ENCODE measurements around the gene PRSS53.
"Not testable (repeated sequence)": the region's sequence is repeated elsewhere in the genome, so short reads cannot be mapped to it uniquely, and the experiment has no call there.

The PRSS53 gene

DNA sequence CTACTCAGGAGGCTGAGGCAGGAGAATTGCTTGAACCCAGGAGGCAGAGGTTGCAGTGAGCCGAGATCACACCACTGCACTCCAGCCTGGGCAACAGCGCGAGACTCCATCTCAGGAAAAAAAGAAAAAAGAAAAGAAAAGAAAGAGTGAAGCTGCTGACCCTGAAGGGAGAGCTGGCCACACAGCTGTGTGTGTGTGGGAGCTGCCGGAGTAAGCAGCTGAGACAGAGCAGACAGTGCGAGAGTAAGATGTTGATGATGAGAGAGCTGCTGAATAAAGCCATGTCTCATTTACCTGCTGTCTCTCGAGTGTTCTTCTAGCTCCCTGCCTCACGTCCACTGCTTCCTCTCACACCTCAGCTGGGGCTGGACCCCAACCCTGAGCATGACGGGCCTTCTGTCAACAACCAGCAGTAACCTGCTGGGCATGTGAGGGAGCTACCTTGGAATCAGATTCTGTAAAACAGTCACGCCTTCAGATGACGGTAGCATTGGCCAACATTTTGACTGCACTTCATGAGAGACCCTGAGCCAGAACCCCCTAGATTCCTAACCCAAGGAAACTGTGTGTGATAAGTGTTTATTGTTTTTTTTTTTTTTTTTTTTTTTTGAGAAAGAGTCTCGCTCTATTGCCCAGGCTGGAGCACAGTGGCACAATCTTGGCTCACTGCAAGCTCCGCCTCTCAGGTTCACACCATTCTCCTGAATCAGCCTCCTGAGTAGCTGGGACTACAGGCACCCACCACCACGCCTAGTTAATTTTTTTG is 12.3 kb upstream of the PRSS53 start:
- H3K4me3 ChIP-seq (ENCODE audit: low read length); DNase-seq (ENCODE audit: low read depth, low spot score): not testable (repeated sequence)

DNA sequence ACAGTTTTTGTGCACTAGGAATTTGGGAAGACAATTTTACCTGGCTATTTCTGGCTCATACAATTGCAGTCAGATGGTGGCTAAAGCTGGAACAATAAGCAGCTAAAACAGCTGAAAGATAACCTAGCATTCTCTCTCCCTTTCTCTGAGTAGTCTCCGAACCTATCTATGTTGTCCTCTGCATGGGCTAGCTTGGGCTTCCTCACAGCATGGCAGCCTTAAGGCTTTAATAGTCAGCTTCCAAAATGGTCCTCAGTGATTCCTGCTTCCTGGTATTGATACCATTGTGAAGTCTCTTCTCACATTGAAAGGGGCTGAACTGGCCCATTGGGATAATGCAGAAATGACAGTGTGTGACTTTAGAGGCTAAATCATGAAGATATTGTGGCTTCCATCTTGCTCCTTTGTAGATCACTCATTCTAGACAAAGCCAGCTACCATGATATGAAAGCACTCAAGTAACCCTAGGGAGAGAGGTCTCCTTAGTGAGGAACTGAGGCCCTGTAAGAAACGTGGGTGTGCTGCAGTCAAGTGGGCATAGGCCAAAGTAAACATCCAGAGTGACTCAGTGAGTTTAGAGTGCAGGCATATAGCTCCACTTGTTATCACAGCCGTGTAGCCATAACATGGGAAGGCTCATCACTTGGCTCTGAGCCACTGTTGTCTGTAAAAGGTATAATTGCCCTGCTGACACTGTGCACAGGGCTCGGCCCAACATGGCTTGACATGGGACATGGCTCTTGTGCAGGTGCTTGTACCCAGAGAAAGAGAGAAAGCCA is 11.3 kb upstream of the PRSS53 start:
- H3K4me3 ChIP-seq (ENCODE audit: low read length), result no peak overlapping the region
- DNase-seq (ENCODE audit: low read depth, low spot score), result no peak

DNA sequence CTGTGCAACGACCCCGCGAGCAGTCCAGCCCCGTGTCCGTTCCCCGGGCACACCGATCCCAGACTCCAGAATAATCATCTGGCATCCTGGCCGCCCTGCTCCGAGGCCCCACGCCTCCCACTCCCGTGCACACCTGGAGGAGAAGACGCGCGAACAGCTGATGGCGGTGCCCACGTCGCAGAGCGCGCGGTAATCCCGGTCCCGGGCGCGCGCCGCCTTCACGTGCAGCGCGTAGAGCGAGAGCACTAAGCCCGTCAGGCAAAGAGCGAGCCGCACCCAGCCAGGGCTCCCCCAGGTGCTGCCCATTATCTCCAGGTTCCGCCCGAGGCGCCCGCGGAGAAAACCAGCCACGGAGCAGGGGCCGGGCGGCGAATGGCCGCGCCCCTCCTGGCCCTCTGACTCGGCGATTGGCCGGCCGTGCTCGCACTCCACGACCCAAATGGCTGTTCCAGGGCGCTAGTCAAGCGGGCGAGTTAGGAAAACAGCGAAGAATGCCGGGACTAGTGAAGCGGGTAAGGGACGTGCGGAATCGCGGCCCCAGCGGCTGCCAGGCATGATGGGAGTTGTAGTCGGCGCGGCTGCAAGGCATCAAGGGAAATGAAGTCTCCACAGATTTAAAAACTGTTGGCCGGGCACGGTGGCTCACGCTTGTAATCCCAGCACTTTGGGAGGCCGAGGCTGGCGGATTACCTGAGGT is 5.8 kb upstream of the PRSS53 start, which contains the start of gene VKORC1:
VKORC1 (minus strand) TSS at position 374 of the 697 bp plus-strand sequence; CDS start at position 306, 68 bp downstream.
- peak; percentile 89 for DNase-seq (ENCODE audit: low read depth, low spot score)
- peak within 1 kb of the TSS; percentile 92 for H3K4me3 ChIP-seq (ENCODE audit: low read length)

DNA sequence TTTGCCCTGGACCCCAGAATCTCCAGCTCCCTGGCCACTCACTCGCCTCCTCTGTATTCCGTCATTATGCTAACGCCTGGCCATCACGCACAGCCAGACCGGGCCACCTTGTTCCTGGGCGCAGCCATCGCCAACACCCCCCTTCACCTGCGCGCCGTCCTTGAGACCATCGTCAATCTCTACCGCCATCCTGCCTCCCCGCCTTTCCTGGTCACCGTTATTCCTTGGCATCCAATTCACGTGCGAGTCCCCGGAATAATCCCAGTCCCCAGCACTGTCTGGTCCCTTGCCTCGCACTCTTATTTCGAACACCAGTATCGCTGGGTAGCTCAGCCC is 5.3 kb upstream of the PRSS53 start:
- peak overlapping the region; percentile 92 for H3K4me3 ChIP-seq (ENCODE audit: low read length)
- DNase-seq (ENCODE audit: low read depth, low spot score), result no peak

DNA sequence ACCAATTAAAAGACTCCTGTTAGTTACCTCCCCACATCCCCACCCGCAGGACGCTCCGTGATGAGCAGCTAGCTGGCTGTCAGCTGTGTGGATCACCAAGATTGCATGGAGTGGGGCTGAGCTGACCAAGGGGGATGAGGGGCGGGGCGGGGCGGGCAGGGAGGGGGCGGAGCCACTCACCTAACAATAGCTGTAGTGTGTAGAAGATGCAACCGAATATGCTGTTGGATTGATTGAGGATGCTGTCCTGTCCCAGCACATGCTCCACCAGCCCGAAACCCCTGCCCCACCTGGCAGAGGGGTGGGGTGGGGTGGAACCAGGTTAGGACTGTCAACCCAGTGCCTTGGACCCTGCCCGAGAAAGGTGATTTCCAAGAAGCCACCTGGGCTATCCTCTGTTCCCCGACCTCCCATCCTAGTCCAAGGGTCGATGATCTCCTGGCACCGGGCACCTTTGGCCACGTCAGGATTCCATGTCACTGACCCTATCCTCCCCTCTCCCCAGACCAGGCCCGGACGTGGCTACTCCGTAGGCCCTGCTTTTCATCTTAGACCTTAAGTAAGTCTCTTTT is 4.5 kb upstream of the PRSS53 start:
- no peak for DNase-seq (ENCODE audit: low read depth, low spot score)
- H3K4me3 ChIP-seq (ENCODE audit: low read length), result peak overlapping the region; percentile 21

DNA sequence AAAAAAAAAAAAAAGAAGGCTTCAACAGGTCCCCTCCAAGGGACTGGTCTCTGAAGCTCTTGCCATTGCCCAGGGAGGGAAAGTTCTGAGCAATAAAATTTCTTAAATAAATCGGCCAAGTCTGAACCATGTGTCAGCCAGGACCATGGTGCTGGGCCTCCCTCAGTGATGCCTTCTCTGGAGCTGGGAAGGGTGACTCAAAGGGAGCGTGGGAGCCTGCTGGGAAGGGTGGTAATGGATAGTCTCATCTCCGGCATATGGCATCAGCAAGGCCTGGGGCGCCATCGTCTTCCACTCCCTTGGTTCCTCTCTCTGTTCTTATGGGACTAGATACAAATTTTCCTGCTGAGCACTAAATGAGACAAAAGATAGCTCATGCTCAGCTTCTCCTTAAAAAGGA is 3.6 kb upstream of the PRSS53 start:
- H3K4me3 ChIP-seq (ENCODE audit: low read length), result no peak overlapping the region
- no peak for DNase-seq (ENCODE audit: low read depth, low spot score)

DNA sequence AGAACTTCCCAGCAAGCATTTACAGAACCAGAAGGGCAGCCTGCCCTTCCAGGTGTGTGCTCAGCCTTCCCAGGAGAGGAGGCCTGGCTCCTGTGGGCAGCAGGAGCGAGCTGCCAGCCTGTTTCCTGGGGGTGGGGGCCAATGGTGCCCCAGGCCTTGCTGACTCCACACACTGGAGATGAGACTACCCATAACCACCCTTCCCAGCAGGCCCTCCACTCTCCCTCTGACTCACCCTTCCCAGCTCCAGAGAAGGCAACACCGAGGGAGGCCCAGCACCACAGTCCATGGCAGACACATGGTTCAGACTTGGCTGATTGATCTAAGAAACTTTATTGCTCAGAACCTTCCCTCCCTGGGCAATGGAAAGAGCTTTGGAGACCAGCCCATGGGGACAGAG is 1.8 kb upstream of the PRSS53 start:
- H3K4me3 ChIP-seq (ENCODE audit: low read length), result no peak overlapping the region
- no peak for DNase-seq (ENCODE audit: low read depth, low spot score)

DNA sequence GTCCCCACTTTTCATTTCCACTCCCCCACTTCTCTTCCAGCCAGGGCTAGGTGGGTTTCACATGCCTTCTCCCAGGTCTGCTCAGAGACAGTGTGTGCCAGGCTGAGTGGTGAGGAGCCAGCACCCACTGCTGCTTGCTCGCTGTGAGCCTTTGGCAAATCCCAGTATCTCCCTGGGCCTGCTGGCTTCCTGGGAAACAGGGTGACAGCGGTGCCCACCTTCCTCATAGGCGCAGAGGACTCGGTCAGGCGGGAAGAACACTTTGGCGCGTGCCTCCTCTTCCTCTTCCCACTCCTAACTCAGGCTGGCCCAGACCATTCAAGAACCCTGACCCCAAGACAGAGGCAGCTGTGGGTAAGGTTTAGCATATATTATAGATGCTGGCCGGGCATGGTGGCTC is 456 bp upstream of the PRSS53 start:
- H3K4me3 ChIP-seq (ENCODE audit: low read length), result no peak overlapping the region
- DNase-seq (ENCODE audit: low read depth, low spot score), result no peak

DNA sequence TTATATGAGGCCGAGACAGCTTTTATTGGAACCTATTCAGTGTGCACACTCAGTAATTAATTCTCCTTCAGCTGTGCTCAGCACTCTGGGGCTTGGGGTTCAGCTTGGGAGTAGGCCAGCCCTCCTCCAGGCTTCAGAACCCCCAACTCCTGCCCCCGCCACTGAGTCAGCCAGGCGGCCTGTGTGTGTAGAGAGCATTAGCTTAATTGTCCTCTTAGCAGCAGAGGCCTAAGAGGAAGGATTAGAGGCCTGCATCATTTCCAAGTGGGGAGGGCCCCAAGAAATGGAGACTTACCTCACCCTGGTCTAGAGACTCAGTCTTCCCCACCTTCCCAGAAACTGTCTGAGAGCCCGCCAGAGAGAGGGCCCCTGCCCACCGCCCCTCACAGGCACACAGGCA is 772 bp downstream of the PRSS53 start:
- H3K4me3 ChIP-seq (ENCODE audit: low read length), result no peak overlapping the region
- no peak for DNase-seq (ENCODE audit: low read depth, low spot score)

DNA sequence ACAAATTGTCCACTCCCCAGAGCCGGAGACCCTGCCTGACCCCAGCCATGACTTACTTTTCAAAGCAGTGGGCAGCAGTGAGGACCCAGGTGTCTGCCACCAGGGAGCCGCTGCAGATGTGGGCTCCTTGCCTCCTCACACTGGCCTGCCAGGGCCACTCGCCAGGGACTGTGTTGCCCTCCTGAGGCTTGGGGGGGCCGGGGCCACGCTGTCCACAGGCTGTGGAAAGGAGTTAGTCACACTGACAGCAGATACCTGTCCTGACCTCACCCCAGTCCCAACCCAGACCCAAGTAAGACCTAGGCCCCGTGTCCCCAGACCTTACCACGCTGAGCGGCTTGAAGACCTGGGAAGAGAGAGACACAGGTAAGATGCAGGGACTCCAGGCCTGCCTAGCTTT is 1.3 kb downstream of the PRSS53 start:
- H3K4me3 ChIP-seq (ENCODE audit: low read length), result no peak overlapping the region

DNA sequence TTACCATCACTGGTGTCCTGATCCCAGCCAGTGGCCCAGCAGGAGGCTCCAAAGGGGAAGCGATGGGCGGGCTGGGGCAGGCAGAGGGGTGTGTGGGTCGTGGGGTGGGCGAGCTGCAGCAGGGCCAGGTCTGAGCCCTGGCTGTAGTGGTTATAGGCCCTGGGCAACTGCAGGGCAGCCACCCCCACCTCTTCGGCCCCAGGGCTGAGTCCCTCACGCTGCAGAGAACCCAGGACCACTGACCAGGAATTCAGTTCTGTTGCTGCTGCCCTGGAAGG is 2.2 kb downstream of the PRSS53 start:
- H3K4me3 ChIP-seq (ENCODE audit: low read length), result no peak overlapping the region
- no peak for DNase-seq (ENCODE audit: low read depth, low spot score)

More for the DNA sequence above, 1.3 kb downstream of the PRSS53 start:
- no peak for DNase-seq (ENCODE audit: low read depth, low spot score)

DNA sequence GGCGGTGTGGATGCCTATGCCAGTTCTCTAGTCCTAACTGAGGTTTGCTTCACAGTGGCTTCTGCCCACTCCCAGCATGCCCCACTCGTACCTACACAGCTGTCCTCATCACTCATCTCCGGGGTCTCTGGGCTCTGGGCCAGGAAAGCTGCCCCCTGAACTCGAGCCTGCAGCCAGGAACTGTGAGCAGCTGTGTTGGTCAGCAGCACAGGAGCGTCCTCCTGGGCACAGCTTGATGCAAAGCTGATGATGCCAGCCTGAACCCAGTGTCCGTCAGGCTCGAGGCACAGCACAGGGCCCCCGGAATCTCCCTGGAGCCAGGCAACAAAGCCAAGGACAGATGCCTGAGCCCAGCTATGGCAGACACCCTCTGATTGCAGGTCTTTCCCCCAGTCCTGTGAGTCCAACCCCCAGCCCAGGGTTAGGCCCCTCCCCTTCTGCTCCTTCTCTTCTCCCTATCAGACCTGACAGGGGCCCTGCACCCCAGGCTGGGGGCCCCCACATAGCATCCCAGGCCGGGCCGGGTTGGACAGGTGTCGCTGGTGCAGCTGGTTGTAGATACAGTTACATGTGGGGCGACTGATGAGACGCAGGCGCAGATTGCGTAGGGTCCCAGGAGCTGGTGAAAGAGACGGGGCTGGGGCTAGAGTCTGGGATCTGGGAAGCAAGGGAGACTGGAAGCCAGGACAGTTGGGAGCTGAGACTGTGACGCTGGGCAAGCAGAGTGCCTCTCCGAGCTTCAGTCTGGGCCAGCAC is 2.7 kb downstream of the PRSS53 start:
- DNase-seq (ENCODE audit: low read depth, low spot score), result no peak
- no peak overlapping the region for H3K4me3 ChIP-seq (ENCODE audit: low read length)

DNA sequence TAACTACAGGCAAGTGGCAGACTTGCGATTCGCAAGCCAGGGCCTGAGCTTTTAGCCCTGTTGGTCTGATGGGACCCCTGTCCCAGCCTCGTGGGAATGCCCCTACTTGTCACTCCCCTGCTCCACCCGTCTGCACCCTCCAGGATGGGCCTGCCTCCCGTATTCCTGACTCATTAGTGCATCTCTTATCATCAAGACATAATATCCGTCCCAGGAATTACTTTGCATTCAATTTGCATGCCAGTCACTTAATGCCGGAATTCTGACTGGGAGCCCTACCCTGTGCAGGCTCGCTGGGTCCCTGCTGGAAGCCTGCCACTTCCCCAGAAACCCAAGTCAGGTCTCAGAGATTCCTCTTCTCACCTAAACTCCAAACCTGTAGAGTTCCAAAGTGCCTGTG is 3.3 kb downstream of the PRSS53 start:
- DNase-seq (ENCODE audit: low read depth, low spot score), result no peak

DNA sequence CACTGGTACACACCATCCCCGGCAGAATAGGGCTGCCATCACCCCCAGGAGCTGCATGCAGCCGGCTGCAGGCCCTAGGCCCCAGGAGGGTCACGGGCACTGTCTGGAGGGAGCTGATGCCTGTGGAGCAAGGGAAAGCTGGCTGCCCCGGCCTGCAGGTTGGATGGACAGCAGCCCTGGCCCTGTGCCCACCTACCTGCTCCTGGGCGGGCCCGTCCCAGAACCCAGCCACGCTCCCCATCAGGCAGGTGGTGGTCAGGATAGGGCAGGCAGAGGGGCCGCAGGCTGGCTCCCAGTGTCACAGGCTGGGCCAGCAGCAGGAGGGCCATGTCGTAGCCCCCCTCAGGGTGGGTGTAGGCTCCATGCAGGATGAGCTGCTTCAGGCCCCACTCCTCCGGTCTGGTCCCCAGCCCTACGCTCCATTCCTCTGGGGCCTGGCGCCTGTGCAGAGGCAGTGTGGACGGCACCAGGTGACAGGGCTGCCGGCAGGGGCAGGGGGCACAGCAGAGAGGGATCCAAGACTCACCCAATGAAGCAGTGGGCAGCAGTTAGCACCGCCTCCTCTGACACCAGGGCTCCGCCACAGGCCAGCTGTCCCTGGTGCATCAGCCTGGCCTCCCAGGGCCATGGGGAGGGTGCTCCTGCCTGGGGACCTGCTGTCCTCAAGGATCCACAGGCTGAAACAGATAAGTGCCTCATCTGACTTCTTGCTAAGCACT is 4.0 kb downstream of the PRSS53 start:
- no peak for DNase-seq (ENCODE audit: low read depth, low spot score)

More for the DNA sequence above, 3.3 kb downstream of the PRSS53 start:
- H3K4me3 ChIP-seq (ENCODE audit: low read length), result no peak overlapping the region

DNA sequence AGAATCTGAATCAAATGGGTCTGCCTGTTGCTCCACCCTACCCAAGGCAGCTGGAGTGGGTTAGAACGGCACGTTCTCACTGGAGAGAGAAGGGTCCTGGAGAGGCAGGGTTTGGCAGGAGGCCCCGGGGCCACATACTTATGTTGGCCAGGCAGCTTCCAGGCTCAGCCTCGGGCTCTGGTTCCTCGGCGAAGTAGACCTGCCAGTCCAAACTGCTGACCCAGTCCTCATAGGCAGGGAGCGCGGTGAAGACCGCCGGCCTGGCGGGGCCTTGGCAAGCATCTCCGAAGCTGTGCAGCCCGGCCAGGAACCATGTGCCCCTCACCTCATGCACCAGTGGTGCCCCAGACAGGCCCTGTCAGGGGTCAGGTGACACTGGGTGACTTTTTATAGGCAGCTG is 4.8 kb downstream of the PRSS53 start:
- DNase-seq (ENCODE audit: low read depth, low spot score), result no peak
- H3K4me3 ChIP-seq (ENCODE audit: low read length), result no peak overlapping the region

More for the DNA sequence above, 4.0 kb downstream of the PRSS53 start:
- H3K4me3 ChIP-seq (ENCODE audit: low read length), result no peak overlapping the region

DNA sequence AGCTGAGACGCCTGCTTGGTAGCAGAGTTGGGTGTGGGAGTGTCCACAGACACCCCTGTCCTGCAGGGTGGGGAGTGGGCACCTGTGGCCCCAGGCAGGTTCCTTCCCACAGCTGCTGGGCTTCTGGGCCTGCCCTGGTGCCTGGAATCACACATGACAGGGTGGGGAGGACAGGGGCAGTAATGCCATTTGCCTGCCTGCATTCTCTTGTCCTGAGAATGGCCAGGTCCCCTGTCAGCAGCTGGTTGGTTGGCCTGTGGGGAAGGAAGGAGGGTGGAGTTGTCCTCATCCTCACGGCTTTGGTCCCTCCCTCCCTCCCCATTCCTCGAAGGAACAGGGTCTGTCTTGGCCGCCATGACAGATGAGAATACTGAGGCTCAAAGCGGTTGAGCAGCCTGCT is 5.2 kb downstream of the PRSS53 start:
- H3K4me3 ChIP-seq (ENCODE audit: low read length), result no peak overlapping the region
- no peak for DNase-seq (ENCODE audit: low read depth, low spot score)

DNA sequence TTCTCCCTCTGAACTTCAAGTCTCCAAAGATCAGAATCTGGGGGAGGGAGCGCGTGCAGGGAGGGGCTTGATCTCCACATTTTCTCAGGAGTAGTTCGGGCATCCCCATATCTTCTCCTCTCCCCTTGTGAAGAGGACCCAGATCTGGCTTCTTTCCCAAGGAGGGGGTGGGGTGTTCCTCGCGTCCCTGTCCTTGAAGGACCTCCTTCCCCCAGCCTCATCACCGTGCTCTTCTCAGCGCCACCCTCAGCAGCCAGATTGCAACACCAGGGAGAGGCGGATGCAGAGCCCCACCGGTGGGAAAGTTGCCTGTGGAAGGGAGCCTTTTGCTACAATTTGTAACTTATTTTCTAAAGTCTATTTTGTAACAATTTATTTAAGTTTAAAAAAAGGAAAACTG is 5.7 kb downstream of the PRSS53 start:
- no peak overlapping the region for H3K4me3 ChIP-seq (ENCODE audit: low read length)
- no peak for DNase-seq (ENCODE audit: low read depth, low spot score)

DNA sequence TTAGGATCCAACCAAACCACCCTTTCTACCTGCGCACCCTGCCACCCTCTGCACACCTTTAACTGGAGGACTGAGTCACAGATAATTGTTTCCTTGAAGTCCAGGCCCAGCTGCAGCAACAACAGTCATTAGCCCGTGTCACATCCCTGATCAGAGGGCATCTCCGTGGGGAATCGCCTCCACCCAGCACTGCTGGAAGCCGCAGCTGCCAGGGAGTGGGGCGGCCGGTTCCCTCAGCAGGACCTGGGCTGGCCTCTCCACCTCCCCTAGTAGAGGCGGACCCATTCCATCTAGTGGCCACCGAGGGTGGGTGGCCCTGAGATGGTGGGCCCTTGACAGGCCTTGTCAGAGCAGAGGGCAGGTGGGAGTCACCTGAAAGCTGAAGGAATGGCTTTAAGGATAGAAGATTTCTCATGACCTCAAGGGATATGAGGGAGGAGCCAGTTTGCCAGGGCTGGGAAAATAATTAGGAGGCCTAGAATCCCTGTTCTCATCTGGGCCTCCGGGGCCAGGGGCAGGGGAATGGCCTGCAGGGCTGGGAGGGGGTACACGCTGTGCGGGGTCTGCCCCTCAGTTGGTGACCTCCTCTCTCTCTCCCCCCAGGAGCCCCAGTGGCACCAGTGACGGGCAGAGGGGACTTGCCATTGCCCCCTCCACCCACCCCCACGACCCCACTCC is 6.2 kb downstream of the PRSS53 start:
- DNase-seq (ENCODE audit: low read depth, low spot score), result no peak
- H3K4me3 ChIP-seq (ENCODE audit: low read length), result no peak overlapping the region

Measured in Jurkat, Clone E6-1 (cell line).